Measurements from ENCODE around the gene COX4I2.

Gene COX4I2

DNA sequence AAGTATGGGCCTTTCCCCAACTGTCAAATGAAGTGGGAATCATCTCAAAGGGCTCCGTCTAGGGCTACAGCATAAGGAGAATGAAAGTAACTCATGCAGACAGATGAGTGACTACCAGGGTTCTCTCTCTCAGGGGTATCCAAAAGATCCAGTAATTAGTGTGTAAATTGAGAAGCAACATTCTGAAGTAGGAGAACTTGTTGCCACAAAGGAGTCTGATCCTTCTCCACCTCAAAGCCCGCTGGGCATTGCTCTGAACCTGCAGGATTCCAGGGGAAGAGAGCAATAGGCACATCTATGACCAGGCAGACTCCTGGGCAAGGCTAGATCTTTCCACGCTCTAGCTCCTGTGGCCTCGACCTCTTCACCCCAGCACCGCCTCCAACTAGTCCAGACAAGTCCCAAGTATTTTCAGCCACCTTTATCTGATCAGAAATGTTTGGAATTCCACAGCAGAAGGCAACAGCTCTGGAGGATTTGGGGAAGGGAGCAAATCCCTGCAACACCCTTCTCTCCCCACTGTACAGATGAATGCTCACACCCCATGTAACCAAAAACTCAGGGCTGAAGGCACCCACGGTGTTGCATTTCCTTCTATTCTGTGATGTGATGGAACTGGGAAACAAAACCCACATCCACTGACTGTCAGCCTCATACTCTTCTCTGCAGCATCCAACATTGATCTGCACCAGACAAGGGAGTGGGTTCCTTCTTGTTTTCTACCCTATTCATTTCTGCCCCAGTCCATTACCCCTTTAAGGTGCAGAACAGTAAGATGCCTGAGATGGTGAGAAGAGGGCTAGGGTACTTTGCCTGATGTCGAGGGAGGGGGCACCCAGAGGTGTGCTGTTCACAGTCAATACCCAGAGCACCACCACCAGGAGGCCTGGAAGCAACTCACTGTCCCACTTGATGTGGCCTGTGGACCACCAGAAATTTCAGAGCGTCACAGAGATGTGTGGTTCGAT is 41.0 kb downstream of the COX4I2 start:
- DNase-seq: no peak

DNA sequence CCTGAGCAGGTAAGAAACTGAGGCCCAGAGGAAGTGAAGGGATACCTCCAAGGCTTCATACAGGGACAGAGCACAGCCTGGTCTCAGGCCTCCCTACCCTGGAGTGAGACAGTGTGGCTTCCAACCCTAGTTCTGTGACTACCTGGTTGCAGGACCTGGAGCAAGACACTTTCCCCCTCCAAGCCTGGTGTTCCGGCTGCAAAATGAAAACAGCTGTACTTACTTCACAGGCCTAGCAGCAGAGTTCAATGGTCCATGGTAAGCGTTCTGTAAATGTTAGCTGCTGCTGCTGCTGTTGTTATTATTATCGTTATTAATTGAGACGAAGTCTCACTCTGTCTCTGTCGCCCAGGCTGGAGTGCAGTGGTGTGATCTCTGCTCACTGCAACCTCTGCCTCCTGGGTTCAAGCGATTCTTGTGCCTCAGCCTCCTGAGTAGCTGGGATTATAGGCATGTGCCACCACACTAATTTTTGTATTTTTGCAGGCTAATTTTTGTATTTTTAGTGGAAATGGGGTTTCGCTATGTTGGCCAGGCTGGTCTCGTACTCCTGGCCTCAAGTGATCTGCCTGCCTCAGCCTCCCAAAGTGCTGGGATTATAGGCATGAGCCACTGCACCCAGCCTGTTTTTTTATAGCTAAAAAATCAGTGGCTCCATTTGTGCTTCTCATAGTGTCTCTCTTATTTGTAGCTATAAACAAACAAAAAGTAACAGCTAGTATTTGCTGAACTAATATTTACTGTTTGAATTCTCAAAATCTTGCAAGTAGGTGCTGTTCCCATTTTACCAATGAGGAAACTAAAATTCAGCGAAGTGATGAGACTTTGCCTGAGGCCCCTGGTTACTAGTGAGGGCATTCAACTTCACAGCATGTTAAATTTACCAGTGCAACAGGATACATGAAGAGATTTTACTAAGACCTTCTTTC is 41.9 kb downstream of the COX4I2 start:
- DNase-seq: no peak

DNA sequence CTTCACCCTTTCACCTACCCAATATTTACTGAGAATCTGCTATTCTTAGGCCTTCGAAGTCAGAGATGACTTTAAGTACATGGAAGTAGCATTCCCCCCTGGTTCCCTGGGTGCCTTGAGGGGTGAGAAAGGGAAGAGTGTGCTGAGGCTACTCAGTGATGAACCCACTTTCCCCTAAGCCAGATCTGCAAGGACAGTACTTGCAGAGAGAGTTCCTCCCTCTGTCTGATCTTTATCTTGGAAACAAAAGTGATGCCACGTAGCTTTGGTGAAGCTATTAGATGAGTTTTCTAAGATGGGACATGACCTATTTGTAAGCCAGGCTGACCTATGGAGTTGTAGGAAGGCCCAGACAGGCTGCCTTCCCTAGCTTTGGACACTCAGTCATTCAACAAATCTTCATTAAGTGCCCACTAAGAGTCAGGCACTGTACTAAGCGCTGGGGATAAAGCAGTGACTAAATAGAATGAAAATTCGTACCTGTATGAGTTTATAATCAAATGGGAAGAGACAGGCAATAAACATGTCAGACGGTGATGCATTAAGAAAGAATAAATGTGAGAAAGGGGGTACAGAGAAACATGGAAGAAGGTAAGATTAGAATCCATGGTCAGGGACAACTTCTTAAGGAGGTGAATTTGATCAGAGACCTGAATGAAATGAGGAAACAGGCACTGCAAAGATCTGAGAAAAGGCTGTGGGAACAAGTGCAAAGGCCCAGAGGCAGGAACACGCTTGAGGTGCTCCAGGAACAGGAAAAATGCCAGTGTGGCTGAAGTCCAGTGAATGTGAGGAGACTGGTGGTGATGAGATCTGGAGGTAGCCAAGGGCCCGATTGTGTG is 42.8 kb downstream of the COX4I2 start:
- DNase-seq: no peak

DNA sequence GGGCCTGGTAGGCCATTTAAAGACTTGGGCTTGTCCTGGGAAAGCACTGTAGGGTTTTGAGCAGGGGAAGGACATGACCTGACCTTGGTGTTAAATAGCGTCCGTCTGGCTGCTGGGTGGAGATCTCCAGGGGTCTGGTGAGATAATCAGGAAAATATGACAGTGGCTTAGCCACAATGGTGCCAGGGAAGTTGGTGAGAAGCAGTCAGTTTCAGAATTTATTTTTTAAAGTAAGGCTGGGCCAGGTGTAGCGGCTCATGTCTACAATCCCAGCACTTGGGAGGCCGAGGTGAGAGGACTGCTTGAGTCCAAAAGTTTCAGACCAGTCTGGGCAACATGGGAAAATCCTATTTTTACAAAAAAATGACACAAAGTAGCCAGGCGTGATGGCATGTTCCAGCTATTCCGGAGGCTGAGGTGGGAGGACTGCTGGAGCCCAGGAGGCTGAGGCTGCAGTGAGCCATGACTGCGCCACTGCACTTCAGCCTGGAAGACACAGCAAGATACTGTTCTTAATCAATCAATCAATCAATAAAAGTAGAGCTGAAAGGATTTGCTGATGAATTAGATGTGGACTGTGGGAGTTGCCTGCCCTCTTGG is 43.5 kb downstream of the COX4I2 start:
- DNase-seq: no peak

DNA sequence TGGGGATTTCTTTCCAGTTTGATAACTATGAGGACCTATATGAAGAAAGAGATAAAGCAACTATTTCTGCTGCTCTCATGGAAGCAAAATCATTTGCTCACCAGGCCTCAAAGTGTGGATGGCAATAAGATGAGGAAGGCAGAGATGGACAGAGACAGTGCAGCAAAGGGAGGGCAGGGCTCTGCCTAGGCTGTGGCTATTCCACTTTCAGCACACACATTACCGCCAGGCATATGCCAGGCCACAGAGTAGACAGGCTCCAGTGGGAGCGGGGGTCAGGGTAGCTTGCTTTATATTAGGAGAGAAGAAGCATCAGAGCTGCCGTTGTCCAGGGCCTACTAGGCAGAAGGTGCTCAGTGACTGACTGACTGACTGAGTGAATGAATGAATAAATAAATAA is 44.1 kb downstream of the COX4I2 start:
- no peak for DNase-seq

DNA sequence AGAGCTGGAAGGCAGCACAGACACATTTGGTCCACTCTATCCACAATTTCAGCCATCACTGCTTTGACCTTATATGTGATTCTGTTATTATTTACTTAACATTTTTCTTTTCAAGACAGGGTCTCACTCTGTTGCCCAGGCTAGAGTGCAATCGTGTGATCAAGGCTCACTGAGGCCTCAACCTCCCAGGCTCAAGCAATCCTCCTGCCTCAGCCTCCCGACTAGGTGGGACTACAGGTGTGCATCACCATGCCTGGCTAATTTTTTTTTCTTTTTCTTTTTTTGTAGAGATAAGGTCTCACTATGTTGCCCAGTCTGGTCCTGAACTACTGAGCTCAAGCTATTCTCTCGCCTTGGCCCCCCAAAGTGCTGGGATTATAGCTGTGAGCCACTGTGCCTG is 44.6 kb downstream of the COX4I2 start:
- no peak for DNase-seq

DNA sequence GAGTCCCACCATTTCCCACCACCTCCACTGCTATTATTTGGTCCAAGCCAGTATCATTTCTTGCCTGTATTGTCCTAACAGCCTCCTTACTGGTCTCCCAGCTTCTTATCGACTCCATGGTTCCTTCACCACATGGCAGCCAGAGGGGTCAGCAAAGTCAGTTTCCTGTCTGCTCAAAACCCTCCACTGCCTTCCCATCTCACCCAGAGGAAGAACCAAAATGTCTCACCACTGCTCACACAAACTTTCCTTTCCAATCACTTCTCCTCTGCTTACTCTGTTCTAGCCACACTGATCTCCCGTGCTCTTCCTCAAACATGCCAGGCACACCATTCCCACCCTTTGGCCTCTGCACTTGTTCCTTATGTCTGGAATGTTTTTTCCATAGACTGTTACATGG is 45.2 kb downstream of the COX4I2 start:
- DNase-seq: no peak

DNA sequence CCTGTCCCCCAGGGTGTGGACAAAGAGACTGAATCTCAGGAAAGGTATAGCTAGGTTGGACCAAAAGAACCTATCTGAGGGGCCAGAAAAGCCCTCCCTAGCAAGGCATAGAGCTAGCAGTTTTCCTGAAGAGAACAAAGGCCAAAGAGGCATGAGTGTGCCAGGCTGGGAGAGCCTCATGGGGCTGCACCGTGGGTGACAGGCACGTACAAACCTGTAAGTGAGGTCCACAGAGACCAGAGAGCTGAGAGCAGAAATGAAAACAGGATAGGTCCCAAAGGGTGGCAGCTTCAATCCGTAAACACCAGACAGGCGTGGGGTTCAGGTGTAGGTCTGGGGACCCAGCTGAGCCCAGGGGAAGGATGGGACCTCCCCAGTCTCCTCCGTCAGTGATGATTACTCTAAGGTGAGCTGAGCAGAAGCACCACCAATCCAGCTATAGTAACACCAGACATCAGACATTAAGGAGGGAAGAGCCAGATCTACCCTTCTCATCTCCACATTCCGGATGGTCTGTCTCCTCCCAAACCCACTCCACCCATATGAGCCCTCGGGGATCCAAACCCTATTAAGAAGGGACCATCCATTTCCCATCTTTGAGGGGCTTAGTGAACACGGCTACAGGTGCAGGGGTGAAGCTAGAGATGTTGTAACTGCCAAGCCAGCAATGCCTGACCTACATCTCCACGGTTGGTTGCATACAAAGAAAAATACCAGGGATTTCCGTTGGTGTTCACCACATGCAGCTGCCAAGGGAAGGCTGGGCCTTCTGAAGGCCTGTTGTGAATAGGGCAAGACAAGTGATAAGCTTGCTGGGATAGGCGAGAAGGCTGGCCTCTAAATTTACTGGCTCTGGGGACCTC is 46.7 kb downstream of the COX4I2 start:
- DNase-seq: no peak

DNA sequence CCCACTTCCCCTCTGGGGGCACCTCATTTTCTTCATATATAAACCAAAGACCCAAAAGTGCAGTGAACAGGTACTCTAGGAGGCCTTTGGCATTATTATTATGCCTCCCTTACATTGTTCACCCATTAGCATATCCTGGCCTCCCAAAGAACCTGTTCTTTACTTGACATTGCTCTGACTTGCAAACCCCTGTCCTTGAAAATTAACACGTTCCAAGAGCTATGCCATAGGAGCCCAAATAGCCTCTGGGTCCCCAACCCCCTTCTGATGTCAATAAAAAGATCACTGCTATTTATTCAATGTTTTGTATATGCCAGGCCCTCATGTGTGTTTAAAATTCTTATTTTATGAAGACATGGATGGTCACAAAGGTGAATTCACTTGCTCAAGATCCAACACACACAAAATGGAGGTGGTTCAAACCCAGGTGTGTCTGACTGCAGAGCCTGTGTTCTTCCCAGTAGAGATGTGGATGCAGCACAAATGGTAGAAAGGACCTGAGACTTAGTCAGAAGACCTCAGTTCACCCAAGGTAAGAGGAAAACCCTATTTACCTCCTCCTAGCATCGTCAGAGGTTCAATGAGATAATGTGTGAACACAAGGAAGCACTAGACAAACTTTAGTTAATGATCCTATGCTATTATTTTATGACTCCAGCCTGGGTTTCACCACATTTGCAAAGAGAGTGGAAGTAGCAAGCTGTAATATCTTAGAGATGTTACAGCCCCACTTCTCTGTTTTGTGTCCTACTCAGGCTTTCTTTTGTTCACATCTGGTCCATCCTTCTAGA is 48.3 kb downstream of the COX4I2 start:
- DNase-seq: no peak

DNA sequence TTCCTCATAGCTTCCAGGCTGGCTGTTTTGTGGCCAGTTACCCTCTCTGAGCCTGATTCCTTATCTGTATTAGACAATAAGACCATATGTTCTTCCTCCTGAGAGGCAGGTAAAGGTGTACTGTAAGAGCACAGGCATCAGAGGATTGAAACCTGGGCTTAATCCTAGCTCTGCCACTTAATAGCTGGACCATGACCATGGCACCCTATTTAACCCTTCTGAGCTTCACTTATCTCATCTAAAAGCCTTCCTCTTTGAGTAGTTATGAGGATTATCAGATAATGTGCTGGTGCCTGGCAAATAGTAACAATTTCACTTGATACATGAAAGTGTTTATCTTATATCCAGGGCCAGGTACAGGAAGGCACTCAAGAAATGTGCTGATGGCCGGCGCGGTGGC is 50.1 kb downstream of the COX4I2 start:
- no peak for DNase-seq

DNA sequence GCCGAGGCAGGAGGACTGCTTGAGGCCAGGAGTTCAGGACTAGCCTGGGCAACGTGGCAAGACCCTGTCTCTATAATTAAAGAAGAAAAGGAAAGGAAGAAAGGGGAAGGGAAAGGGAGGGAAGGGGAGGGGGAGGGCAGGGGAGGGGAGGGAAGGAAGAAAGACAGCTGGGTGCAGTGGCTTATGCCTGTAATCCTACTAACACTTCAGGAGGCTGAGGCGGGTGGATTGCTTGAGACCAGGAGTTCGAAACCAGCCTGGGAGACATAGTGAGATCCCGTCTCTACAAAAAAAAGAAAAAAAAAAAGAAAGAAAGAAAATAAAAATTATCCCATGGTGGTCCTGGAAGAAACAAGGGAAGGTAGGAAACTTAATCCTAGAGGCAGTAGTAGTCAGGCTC is 51.4 kb downstream of the COX4I2 start:
- DNase-seq: no peak

DNA sequence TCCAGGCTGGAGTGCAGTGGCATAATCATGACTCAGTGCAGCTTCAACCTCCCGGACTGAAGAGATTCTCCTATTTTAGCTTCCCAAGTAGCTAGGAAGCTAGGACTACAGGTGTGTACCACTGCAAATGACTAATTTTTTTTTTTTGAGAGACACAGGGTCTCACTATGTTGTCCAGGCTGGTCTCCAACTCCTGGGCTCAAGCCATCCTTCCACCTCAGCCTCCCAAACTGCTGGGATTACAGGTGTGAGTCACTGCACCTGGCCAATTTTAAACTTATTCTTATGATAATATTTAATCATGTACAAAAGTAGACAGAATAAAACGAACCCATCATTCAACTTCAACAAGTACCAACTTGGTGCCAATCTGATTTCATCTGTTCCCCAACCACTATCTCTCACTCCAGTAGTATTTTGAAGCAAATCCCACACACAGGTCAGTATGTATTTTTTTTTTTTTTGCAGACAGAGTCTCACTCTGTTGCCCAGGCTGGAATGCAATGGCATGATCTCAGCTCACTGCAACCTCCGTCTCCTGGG is 52.5 kb downstream of the COX4I2 start:
- no peak for DNase-seq

DNA sequence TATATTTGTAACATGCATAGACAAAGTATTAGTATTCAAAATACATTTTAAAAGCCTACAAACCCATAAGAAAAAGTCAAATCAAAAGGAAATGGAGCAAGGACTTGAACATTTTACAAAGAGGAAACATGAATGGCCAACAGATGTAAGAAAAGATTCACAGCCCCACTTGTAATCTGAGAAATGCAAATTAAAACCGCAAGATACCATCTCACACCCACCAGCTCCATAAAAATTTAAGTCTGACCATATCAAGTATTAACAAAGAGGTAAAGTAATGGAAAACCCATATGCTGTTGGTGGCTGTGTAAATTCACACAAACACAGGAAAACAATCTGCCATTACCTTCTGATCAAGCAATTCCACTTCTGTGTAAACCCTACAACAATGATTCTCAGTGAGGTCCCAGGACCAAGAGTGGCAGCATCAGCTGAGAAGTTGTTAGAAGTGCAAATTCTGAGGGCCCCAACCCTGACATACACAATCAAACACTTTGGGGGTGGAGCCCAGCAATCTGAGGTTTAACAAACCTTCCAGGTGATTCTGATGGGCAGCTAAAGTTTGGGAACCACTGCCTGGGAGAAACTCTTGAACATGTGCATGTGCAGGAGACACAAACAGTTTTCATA is 54.0 kb downstream of the COX4I2 start:
- DNase-seq: no peak

DNA sequence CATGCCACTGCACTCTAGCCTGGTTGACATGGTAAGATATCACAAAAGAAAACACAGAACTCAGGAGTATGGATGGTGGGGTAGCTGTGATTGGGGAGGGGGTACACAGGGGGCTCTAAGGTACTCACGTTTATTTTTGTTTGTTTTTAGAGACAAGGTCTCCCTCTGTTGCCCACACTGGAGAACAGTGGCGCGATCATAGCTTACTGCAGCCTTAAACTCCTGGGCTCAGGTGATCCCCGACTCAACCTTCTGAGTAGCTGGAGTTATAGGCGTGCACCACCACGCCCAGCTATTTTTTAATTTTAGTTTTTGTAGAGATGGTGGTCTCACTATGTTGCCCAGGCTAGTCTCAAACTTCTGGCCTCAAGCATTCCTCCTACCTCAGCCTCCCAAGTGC is 55.7 kb downstream of the COX4I2 start:
- no peak for DNase-seq

DNA sequence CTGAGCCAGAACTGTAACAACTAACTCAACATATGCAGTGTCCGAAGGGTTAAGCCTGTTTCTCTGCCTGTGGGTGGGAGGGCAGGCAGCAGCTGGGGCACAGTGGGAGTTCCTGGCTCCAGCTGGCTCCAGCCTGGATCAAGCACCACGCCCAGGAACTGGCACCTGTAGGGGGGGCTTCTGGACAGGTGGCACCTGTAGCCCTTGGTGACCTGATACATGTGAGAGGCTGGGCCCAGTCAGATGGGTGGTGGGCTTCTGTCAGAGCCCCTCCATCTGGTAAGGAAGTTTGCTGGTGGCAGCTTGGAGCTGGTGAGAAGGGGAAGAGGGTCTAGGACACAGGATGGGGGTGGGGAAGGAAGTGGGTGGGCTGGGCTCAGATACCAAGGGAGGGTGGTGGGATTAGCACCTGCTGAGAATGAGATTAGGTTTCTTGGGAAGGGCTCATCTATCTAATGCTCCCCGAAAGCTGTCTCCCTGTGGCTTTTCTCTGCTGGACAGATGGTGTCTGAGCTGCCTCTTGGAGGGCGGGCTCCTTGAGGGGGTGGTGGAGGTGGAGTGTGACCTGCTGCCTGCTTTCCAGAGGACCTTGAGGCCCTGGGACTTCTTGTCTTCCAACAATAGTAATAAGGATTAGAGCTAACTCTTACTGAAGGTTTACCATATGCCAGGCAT is 56.4 kb downstream of the COX4I2 start:
- peak; percentile 48 for DNase-seq

Data from NCI-H1694 treated with DMSO at 0.1 percent for 48 hours (cell line).